Liver (tissue), 9 donors: ENCODE results near the gene FAAP100. TPM values are rescaled to one million over a fixed set of nuclear protein-coding genes. Genes with fewer than 3 reads are reported as not detected.

Experiments used
- DNase-seq: peaks from one replicate; pipeline ENCODE4 v3.0.0-alpha.2; 2017; ENCODE audit warnings: low spot score
- H3K27ac ChIP-seq, 2 donors: one replicate each; pipeline ENCODE4 v1.7.0; 2013; ENCODE audit warnings: inconsistent platforms in 2 of 2, low read length in 2 of 2, control low read depth in 1 of 2, low read depth in 1 of 2, mild to moderate bottlenecking in 1 of 2
- H3K27me3 ChIP-seq, 4 donors: one replicate each; pipeline versions ENCODE4 v1.6.1 to v1.7.0; 2013; ENCODE audit warnings: low read length in 3 of 4, inconsistent platforms in 1 of 4, mild to moderate bottlenecking in 1 of 4, moderate library complexity in 1 of 4; ENCODE audit not compliant: control insufficient read depth in 4 of 4, insufficient read depth in 4 of 4
- H3K36me3 ChIP-seq, 4 donors: one replicate each; pipeline versions ENCODE4 v1.6.1 to v1.7.0; 2013; ENCODE audit warnings: low read length in 3 of 4, mild to moderate bottlenecking in 3 of 4, low read depth in 1 of 4, moderate library complexity in 1 of 4; ENCODE audit not compliant: control insufficient read depth in 4 of 4, insufficient read depth in 3 of 4
- H3K4me1 ChIP-seq, 4 donors: one replicate each; pipeline versions ENCODE4 v1.6.1 to v1.7.0; 2013; ENCODE audit warnings: low read length in 3 of 4, mild to moderate bottlenecking in 3 of 4, moderate library complexity in 1 of 4; ENCODE audit not compliant: control insufficient read depth in 4 of 4, insufficient read depth in 4 of 4
- H3K4me3 ChIP-seq, 3 donors: one replicate each; pipeline versions ENCODE4 v1.6.1 to v1.7.0; 2013; ENCODE audit warnings: low read length in 3 of 3, control low read depth in 1 of 3, low read depth in 1 of 3, mild to moderate bottlenecking in 1 of 3
- H3K9ac ChIP-seq, 2 donors: one replicate each; pipeline ENCODE4 v1.7.0; 2013; ENCODE audit warnings: low read length in 2 of 2, mild to moderate bottlenecking in 2 of 2, moderate library complexity in 2 of 2, control low read depth in 1 of 2, low read depth in 1 of 2
- H3K9me3 ChIP-seq, 4 donors: one replicate each; pipeline versions ENCODE4 v1.6.1 to v1.7.0; 2013; ENCODE audit warnings: low read length in 3 of 4; ENCODE audit not compliant: control insufficient read depth in 4 of 4
- EGR1 ChIP-seq, 2 donors: IDR thresholded peaks; 2 replicates each; pipeline ENCODE4 v1.6.1; 2016 to 2018; ENCODE audit warnings: antibody characterized with exemption in 2 of 2, low read depth in 2 of 2
- FOXA2 ChIP-seq: IDR thresholded peaks from 2 replicates; pipeline ENCODE4 v1.6.1; 2016; ENCODE audit warnings: antibody characterized with exemption
- GABPA ChIP-seq, 2 donors: IDR thresholded peaks in 1 of 2; conservative IDR thresholded peaks in 1 of 2; 2 replicates each; pipeline ENCODE4 v1.6.1; 2016; ENCODE audit warnings: antibody characterized with exemption in 2 of 2, mild to moderate bottlenecking in 1 of 2, moderate library complexity in 1 of 2
- HNF4A ChIP-seq, 2 donors: conservative IDR thresholded peaks; 2 replicates each; pipeline ENCODE4 v1.6.1; 2016; ENCODE audit warnings: antibody characterized with exemption in 2 of 2, mild to moderate bottlenecking in 2 of 2
- HNF4G ChIP-seq: IDR thresholded peaks from 2 replicates; pipeline ENCODE4 v1.6.1; 2016; ENCODE audit warnings: antibody characterized with exemption
- JUND ChIP-seq, 2 donors: IDR thresholded peaks; 2 replicates each; pipeline ENCODE4 v1.6.1; 2016; ENCODE audit warnings: antibody characterized with exemption in 2 of 2
- NR2F2 ChIP-seq: IDR thresholded peaks from 2 replicates; pipeline ENCODE4 v1.6.1; 2016; ENCODE audit warnings: antibody characterized with exemption
- RAD21 ChIP-seq, 2 donors: IDR thresholded peaks; 2 replicates each; pipeline ENCODE4 v1.6.1; 2016; ENCODE audit warnings: antibody characterized with exemption in 2 of 2, mild to moderate bottlenecking in 2 of 2
- WGBS: extraction: QIAGEN DNeasy Blood & Tissue Kit; methylation state at CpG from one replicate; pipeline ENCODE4 v1.1.7; 2013; 5-methylcytosine and 5-hydroxymethylcytosine counted together
- polyA plus RNA-seq, 2 donors: library from polyadenylated mRNA; stranded (reverse) in 1 of 2; unstranded in 1 of 2; fragments of 200-250 nt in 1 of 2; fragments of >200 nt in 1 of 2; fragmentation: Nextera tagmentation in 1 of 2; extraction: Ambion mirVana in 1 of 2; gene quantifications; one replicate each; pipeline versions ENCODE4 v1.2.1 to v1.2.3, GENCODE V29; 2013 to 2015
- total RNA-seq, 2 donors: library from RNA; depleted of rRNA; stranded (reverse); fragments of >200 nt; gene quantifications; one replicate each; pipeline ENCODE4 v1.2.3, GENCODE V29; 2014
- TF ChIP-seq, protein P1 (sequence below): fragments of 150-350 bp; IDR thresholded peaks from 2 replicates; pipeline ENCODE4 v1.5.1; 2017; ENCODE audit warnings: improper control_type of control experiment, low read depth, low read length; ENCODE audit not compliant: missing input control
- TF ChIP-seq, protein P2 (sequence below): IDR thresholded peaks from 2 replicates; pipeline ENCODE4 v1.6.1; 2016; ENCODE audit warnings: antibody characterized with exemption
- TF ChIP-seq, protein P3 (sequence below): IDR thresholded peaks from 2 replicates; pipeline ENCODE4 v1.6.1; 2016; ENCODE audit warnings: antibody characterized with exemption
- TF ChIP-seq, protein P4 (sequence below): IDR thresholded peaks from 2 replicates; pipeline ENCODE4 v1.6.1; 2016; ENCODE audit warnings: antibody characterized with exemption
- donor health status: healthy.
- donor health status: healthy.
- donor health status: healthy.
- donor health status: healthy.
- donor health status: healthy.

FAAP100 gene
- total and polyA plus RNA-seq, 4 donors = 8.1 to 14.7 (median 9.7) TPM

DNA sequence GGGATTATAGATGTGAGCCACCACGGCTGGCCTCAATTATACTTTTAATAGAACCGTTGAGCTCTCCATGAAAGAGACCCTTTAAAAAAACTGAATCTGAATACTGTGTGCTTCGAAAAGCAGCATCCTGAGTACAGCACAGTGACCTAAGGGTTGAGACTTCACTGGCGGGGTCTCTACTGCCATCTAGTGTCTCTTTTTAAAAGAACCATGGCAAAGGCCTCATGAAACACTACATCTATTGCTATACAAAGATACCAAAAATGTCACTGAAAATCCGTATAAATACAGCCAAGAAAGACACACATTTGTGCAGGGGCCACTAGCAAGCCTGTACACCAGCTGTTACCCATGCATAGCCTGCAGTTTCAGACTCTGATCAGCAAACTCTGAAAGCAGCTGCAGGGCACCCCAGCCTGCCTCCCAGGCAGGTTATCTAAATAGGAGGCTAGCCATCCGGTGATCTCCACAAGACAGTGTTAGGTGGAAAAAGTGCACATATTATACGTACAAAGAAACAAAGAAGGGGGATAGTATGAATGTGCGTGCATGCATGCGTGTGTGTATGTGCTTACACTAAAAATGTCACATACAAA, 49.5 kb upstream of the FAAP100 start:
- H3K4me3 ChIP-seq = no peak overlapping the region
- DNase-seq = no peak
- 45% methylated on average over 9 of the region's 9 CpGs for WGBS
- TF ChIP-seq, protein P1, sequence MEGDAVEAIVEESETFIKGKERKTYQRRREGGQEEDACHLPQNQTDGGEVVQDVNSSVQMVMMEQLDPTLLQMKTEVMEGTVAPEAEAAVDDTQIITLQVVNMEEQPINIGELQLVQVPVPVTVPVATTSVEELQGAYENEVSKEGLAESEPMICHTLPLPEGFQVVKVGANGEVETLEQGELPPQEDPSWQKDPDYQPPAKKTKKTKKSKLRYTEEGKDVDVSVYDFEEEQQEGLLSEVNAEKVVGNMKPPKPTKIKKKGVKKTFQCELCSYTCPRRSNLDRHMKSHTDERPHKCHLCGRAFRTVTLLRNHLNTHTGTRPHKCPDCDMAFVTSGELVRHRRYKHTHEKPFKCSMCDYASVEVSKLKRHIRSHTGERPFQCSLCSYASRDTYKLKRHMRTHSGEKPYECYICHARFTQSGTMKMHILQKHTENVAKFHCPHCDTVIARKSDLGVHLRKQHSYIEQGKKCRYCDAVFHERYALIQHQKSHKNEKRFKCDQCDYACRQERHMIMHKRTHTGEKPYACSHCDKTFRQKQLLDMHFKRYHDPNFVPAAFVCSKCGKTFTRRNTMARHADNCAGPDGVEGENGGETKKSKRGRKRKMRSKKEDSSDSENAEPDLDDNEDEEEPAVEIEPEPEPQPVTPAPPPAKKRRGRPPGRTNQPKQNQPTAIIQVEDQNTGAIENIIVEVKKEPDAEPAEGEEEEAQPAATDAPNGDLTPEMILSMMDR = peak; percentile 72
- TF ChIP-seq, protein P2, sequence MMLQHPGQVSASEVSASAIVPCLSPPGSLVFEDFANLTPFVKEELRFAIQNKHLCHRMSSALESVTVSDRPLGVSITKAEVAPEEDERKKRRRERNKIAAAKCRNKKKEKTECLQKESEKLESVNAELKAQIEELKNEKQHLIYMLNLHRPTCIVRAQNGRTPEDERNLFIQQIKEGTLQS = no peak
- no peak for TF ChIP-seq JUND (IDR thresholded peaks at IDR 0.05)
- peak; percentile 38 for TF ChIP-seq NR2F2
- peak; percentile 83 to 87 for TF ChIP-seq RAD21 (IDR thresholded peaks at IDR 0.05)
- no peak overlapping the region for H3K9ac ChIP-seq
- no peaks in the 10 kb centered on the region for H3K9me3 ChIP-seq
- H3K4me1 ChIP-seq = no peaks in the 10 kb centered on the region
- H3K27ac ChIP-seq = no peak overlapping the region
- H3K36me3 ChIP-seq = peaks cover 4 to 63% (median 49%) of the 10 kb centered on the region in 4 donors
- H3K27me3 ChIP-seq = no peaks in the 10 kb centered on the region

DNA sequence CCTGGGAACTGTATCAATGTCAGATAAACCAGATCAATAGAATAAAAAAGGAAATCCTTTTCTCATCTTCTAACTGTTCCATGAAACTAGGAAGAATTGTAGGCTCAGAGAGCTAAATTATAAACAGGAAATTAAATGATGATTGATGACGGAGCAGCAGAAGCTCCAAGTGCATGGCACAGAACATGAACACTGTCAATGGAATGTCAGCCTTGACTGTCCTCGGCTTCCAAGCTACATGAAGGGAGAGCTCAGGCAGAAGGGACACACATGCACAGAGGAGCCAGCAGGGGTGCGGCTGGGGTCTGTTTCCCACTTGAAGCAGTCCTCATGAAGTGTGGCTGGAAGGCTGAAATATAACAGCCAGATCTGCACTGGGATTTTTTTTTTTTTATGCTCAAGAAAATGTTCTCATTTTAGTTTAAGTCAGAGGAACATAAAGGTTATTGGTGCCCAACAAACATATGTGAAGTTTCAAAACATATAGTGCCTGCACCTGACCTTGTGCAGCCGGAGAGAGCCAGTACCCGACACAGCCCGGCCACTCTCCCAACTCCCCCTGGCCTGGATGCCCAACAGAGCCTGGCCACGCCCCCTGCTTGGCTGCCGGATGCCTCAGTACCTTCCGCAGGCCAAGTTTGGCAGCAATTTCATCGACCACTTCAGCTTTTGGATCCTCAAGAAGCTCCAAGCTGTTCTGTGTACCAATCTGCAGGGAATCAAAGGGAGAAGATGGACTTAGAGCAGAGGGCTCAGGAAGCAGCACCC, 47.8 kb upstream of the FAAP100 start:
- Histone ChIP-seq H3K4me3 (no peak overlapping the region), H3K27me3 (no peaks in the 10 kb centered on the region), H3K27ac (no peak overlapping the region), H3K9ac (no peak overlapping the region), H3K4me1 (no peaks in the 10 kb centered on the region), H3K36me3 (peaks cover 7 to 62% (median 50%) of the 10 kb centered on the region in 4 donors), H3K9me3 (no peaks in the 10 kb centered on the region)
- TF ChIP-seq, protein P3, sequence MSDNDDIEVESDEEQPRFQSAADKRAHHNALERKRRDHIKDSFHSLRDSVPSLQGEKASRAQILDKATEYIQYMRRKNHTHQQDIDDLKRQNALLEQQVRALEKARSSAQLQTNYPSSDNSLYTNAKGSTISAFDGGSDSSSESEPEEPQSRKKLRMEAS = no peak
- TF ChIP-seq, protein P4, sequence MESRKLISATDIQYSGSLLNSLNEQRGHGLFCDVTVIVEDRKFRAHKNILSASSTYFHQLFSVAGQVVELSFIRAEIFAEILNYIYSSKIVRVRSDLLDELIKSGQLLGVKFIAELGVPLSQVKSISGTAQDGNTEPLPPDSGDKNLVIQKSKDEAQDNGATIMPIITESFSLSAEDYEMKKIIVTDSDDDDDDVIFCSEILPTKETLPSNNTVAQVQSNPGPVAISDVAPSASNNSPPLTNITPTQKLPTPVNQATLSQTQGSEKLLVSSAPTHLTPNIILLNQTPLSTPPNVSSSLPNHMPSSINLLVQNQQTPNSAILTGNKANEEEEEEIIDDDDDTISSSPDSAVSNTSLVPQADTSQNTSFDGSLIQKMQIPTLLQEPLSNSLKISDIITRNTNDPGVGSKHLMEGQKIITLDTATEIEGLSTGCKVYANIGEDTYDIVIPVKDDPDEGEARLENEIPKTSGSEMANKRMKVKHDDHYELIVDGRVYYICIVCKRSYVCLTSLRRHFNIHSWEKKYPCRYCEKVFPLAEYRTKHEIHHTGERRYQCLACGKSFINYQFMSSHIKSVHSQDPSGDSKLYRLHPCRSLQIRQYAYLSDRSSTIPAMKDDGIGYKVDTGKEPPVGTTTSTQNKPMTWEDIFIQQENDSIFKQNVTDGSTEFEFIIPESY = no peak
- TF ChIP-seq NR2F2 (no peak), HNF4G (no peak), FOXA2 (no peak), EGR1 (IDR thresholded peaks at IDR 0.05; ENCODE audit: low read depth in 2 of 2) (no peak), HNF4A (conservative IDR thresholded peaks at IDR 0.05) (no peak), GABPA (IDR thresholded peaks at IDR 0.05 in 1 of 2, conservative IDR thresholded peaks at IDR 0.05 in 1 of 2) (no peak), RAD21 (IDR thresholded peaks at IDR 0.05) (no peak)
- DNase-seq = no peak
- WGBS = 71% methylated on average over 10 of the region's 10 CpGs
